AG09309 (cell line): Measurements from ENCODE around the gene STAM.

Experiments used
- DNase-seq: peaks from one replicate; pipeline ENCODE4 v3.0.0-alpha.2; 2010; ENCODE audit warnings: low read depth
- H3K4me3 ChIP-seq: 2 replicates; pipeline ENCODE4 v1.5.1; 2011; ENCODE audit warnings: mild to moderate bottlenecking, low read depth, low read length, moderate library complexity; ENCODE audit not compliant: control insufficient read depth
- TF ChIP-seq, protein P1 (sequence below): IDR thresholded peaks from 2 replicates; pipeline ENCODE4 v1.5.1; 2011; ENCODE audit warnings: mild to moderate bottlenecking, low read depth, low read length, inconsistent platforms; ENCODE audit not compliant: insufficient read depth, control insufficient read depth; ENCODE audit errors: missing control alignments

Gene STAM

GRCh38 chr10:17701301-17701700, 57.4 kb downstream of the STAM start:
- no peak for DNase-seq
- TF ChIP-seq, protein P1, sequence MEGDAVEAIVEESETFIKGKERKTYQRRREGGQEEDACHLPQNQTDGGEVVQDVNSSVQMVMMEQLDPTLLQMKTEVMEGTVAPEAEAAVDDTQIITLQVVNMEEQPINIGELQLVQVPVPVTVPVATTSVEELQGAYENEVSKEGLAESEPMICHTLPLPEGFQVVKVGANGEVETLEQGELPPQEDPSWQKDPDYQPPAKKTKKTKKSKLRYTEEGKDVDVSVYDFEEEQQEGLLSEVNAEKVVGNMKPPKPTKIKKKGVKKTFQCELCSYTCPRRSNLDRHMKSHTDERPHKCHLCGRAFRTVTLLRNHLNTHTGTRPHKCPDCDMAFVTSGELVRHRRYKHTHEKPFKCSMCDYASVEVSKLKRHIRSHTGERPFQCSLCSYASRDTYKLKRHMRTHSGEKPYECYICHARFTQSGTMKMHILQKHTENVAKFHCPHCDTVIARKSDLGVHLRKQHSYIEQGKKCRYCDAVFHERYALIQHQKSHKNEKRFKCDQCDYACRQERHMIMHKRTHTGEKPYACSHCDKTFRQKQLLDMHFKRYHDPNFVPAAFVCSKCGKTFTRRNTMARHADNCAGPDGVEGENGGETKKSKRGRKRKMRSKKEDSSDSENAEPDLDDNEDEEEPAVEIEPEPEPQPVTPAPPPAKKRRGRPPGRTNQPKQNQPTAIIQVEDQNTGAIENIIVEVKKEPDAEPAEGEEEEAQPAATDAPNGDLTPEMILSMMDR: no peak

GRCh38 chr10:17703706-17704105, 59.8 kb downstream of the STAM start:
- TF ChIP-seq, protein P1: no peak
- no peak overlapping the region for H3K4me3 ChIP-seq
- no peak for DNase-seq

More at GRCh38 chr10:17701301-17701700, 57.4 kb downstream of the STAM start:
- H3K4me3 ChIP-seq: no peak overlapping the region

GRCh38 chr10:17708821-17709220, 64.9 kb downstream of the STAM start:
- TF ChIP-seq, protein P1: no peak
- no peak overlapping the region for H3K4me3 ChIP-seq
- no peak for DNase-seq

DNA sequence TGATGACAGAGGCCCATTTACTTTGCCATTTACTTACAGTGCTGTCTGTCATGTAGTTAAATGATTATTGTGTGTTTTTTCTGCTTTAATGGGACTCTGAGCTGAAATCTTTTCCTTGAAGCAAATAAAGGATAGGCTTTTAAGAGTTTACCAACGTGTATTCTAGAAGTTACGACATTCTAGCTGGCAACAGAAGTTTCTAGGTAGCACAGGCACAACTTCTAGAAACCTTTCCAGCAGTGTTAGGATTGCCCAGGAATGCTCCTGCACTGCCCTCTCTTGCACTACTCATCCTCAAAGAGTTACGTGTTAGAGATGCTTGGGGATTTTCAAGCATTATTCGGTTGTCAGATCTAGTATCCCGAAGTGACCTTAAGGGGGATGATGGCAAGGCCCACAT, 65.5 kb downstream of the STAM start:
- TF ChIP-seq, protein P1: no peak
- no peak overlapping the region for H3K4me3 ChIP-seq
- no peak for DNase-seq

DNA sequence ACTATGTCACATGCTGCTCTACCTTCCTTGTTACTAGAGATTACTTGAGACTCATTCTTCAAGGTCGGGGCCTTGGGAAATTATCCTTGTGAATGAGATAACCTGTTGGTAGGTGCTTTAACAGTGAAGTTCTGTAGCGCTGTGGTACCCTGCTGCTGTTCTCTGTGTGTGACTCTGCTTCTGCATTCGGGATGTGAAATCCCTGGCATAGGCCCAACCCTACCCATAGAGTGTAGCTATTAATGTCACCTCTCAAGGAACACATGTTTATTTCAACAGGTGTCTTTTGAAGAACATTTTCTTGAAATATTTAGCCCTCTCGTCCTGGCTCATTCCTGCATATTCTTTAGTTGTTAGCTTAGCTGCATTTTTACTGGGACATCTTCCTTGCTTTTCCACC, 66.2 kb downstream of the STAM start:
- TF ChIP-seq, protein P1: no peak
- DNase-seq: no peak
- H3K4me3 ChIP-seq: no peak overlapping the region

DNA sequence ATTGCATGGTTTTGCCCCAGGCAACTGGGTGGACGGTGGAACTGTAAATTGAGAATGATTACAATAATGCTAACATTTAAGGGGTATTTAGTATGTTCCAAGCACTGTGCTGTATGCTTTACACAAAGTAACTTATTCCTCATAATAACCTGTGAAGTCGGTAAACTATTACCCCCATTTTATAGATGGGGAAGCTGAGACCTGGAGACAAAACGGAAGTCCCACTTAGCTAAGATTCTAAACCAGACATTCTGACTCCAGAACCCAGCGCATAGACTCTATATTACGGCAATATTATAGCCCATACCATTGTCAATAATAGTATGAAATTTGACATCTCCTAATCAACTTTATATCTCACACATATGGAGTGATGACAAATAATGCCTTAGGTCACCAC, 68.1 kb downstream of the STAM start:
- TF ChIP-seq, protein P1: no peak
- no peak overlapping the region for H3K4me3 ChIP-seq
- DNase-seq: no peak
